ENCODE results near the gene KDM4C. TPM values are rescaled to one million over a fixed set of nuclear protein-coding genes. Genes with fewer than 3 reads are reported as not detected.
A peak's percentile ranks its signal among the peaks of the same experiment; 100 is the strongest.
"Not testable (repeated sequence)": the region's sequence is repeated elsewhere in the genome, so short reads cannot be mapped to it uniquely, and the experiment has no call there.

The KDM4C gene
- total RNA-seq, 1 donor from 2014 or later: 14.2 TPM

- ATAC-seq: no peak
- no peak for DNase-seq
- intact Hi-C loops (cut with micrococcal nuclease): no loop called here
Observed at GRCh38 chr9:7163932-7164331, 406.2 kb downstream of the KDM4C start.

GRCh38 chr9:7164440-7165330 lies 406.9 kb downstream of the KDM4C start:
- DNase-seq (no peak), ATAC-seq (no peak)
- intact Hi-C loops (cut with micrococcal nuclease): no loop called here

- no peak for DNase-seq
- no peak for ATAC-seq
- intact Hi-C loops (cut with micrococcal nuclease): no loop called here
Observed at GRCh38 chr9:7165331-7165975, 407.7 kb downstream of the KDM4C start.

- ATAC-seq (no peak), DNase-seq (no peak)
- intact Hi-C loops (cut with micrococcal nuclease): no loop called here
Observed at GRCh38 chr9:7166074-7166473, 408.3 kb downstream of the KDM4C start.

GRCh38 chr9:7169717-7170389 lies 412.1 kb downstream of the KDM4C start:
- ATAC-seq: no peak
- intact Hi-C loops (cut with micrococcal nuclease): no loop called here
- DNase-seq: no peak

GRCh38 chr9:7171396-7172153 lies 413.8 kb downstream of the KDM4C start:
- intact Hi-C loops (cut with micrococcal nuclease): no loop called here
- ATAC-seq (no peak), DNase-seq (no peak)

GRCh38 chr9:7172154-7173115 lies 414.7 kb downstream of the KDM4C start:
- DNase-seq (no peak), ATAC-seq (peak; percentile 78)
- intact Hi-C loops (cut with micrococcal nuclease): no loop called here

- intact Hi-C loops (cut with micrococcal nuclease): no loop called here
- ATAC-seq (peak; percentile 72), DNase-seq (no peak)
Observed at GRCh38 chr9:7173139-7173538, 415.4 kb downstream of the KDM4C start.

- intact Hi-C loops (cut with micrococcal nuclease): no loop called here
- ATAC-seq: no peak
- no peak for DNase-seq
Observed at GRCh38 chr9:7174301-7174700, 416.5 kb downstream of the KDM4C start.

- no peak for ATAC-seq
Observed at GRCh38 chr9:7174884-7175283, 417.1 kb downstream of the KDM4C start.

GRCh38 chr9:7176561-7176960 lies 418.8 kb downstream of the KDM4C start:
- no peak for ATAC-seq
- intact Hi-C loops (cut with micrococcal nuclease): no loop called here
- DNase-seq: no peak

More at GRCh38 chr9:7174884-7175283, 417.1 kb downstream of the KDM4C start:
- DNase-seq: no peak
- intact Hi-C loops (cut with micrococcal nuclease): no loop called here

- ATAC-seq (no peak), DNase-seq (no peak)
- intact Hi-C loops (cut with micrococcal nuclease): no loop called here
Observed at GRCh38 chr9:7177383-7177782, 419.6 kb downstream of the KDM4C start.

GRCh38 chr9:7178729-7179128 lies 421.0 kb downstream of the KDM4C start:
- ATAC-seq (no peak), DNase-seq (no peak)

GRCh38 chr9:7180247-7180646 lies 422.5 kb downstream of the KDM4C start:
- ATAC-seq: peak; percentile 77
- intact Hi-C loops (cut with micrococcal nuclease): no loop called here
- peak; percentile 34 for DNase-seq

More at GRCh38 chr9:7178729-7179128, 421.0 kb downstream of the KDM4C start:
- intact Hi-C loops (cut with micrococcal nuclease): no loop called here

GRCh38 chr9:7183139-7183538 lies 425.4 kb downstream of the KDM4C start:
- intact Hi-C loops (cut with micrococcal nuclease); ATAC-seq; DNase-seq: not testable (repeated sequence)

GRCh38 chr9:7185612-7186011 lies 427.8 kb downstream of the KDM4C start:
- peak; percentile 56 for ATAC-seq
- intact Hi-C loops (cut with micrococcal nuclease): no loop called here

GRCh38 chr9:7186175-7186574 lies 428.4 kb downstream of the KDM4C start:
- intact Hi-C loops (cut with micrococcal nuclease): no loop called here
- DNase-seq (no peak), ATAC-seq (no peak)

More at GRCh38 chr9:7185612-7186011, 427.8 kb downstream of the KDM4C start:
- no peak for DNase-seq

GRCh38 chr9:7192266-7192665 lies 434.5 kb downstream of the KDM4C start:
- intact Hi-C loops (cut with micrococcal nuclease): no loop called here
- no peak for ATAC-seq
- no peak for DNase-seq

Data from left ventricle myocardium superior (tissue), 1 donor.